Breast epithelium (tissue), 3 donors: ENCODE data around the gene ULBP2.

Experiments used
- CTCF ChIP-seq, 3 donors: fragments of 450-650 bp; IDR thresholded peaks; one replicate each; pipeline ENCODE4 v1.5.1; 2016 to 2017; ENCODE audit warnings: antibody characterized with exemption in 3 of 3, mild to moderate bottlenecking in 3 of 3, moderate library complexity in 3 of 3
- POLR2A ChIP-seq: fragments of 450-650 bp; IDR thresholded peaks from one replicate; pipeline ENCODE4 v1.6.1; 2016; ENCODE audit warnings: antibody characterized with exemption, mild to moderate bottlenecking, moderate library complexity
- POLR2AphosphoS5 ChIP-seq, 3 donors: sonication (generic); formaldehyde crosslinking; IDR thresholded peaks; one replicate each; pipeline ENCODE4 v1.6.1; 2017; ENCODE audit warnings: antibody characterized with exemption in 3 of 3

DNA sequence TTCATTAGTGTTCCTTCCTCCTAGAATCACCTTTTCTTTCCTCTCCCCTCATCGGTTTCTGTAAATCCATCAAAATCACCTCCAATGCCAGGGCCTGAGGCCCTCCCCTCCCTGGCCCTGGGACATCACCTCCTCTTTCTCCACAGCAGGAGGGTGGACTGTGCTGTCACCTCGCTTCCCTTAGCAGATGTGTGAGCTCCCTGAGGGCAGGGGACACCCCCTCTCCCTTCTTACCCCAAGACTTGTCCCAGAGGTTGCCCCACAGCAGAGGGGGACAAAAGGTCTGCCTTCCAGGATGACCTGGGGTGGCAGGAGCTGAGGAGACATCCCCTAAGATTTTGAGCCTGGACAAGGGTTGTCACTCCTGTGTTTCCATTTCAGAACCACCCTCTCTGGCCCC lies 27.8 kb downstream of the ULBP2 start:
- no peak for TF ChIP-seq CTCF (IDR thresholded peaks at IDR 0.05)
- no peak for TF ChIP-seq POLR2AphosphoS5 (IDR thresholded peaks at IDR 0.05)
- TF ChIP-seq POLR2A = no peak
